Activated CD8-positive, alpha-beta memory T cell treated with anti-CD3 and anti-CD28 coated beads, Interleukin-2, amount 50 U/mL, for 1 hour (primary cell): ENCODE measurements around the gene RTN1.
"Not testable (repeated sequence)": the region's sequence is repeated elsewhere in the genome, so short reads cannot be mapped to it uniquely, and the experiment has no call there.

ENCODE experiments used
- DNase-seq: peaks from one replicate; pipeline ENCODE4 v3.0.0-alpha.2; 2020; ENCODE audit errors: extremely low read depth

Gene RTN1

DNA sequence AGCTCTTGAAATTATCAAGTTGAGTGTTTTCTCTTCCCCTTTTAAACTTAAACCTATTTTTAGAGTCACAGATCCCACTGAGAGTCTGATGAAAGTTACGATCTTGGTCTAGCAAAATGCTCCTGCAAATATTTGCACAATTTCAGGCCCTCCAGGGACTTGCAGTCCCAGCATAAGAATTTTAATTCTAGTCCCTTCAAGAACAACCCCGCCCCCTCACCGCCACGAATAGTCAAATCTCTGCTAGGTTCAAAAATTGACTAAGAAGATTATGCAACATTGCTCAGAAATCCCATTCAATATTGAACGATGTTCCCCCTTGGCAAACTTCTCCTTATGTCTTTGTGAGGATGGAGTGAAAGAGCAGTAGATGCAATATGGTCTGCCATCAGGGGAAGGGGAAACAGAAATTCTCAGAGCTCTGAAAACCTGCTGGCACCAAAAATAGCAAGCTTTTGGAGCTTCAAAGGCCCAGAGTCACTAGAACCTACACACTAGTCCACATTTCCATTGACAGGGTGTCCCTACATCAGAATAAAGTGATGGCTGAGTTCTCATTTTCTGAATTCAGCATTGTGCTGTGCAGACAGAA lies 166.4 kb downstream of the RTN1 start:
- no peak for DNase-seq

DNA sequence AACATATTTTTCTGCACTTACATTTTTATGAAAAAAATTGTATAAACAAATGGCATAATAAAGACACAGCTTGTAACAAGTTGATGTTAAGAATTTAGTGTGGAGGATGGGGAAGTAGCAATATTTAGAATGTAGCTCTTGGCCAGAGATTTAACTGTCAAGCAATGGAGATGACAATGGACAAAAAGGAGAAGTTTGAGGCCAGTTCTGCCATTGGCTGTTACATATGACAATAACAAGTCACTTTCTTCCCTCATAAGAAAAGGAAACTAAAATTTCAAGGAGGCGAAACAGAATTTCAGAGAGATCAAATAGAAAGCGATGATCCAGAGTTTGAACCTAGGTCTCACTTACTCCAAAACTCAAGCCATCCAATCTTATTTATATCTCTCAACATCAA lies 171.1 kb downstream of the RTN1 start:
- no peak for DNase-seq

DNA sequence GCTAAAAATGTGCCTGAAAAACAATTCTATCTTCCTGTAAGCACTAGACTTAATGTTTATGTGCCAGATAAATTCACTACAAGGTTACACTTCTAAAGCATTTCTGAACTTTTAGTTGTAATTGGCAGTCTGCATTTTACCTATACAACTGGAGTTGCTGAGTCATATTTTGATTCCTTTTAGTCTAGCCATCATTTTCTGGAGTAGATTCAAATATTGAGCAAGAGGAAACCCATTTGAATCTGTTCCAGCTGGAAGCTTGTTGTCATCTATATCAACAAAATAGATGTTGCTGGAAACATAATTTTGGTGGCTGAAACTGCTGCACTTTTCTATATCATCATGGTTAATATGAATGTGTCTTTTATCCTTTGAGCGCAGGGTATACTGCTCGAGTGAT lies 171.8 kb downstream of the RTN1 start:
- no peak for DNase-seq

DNA sequence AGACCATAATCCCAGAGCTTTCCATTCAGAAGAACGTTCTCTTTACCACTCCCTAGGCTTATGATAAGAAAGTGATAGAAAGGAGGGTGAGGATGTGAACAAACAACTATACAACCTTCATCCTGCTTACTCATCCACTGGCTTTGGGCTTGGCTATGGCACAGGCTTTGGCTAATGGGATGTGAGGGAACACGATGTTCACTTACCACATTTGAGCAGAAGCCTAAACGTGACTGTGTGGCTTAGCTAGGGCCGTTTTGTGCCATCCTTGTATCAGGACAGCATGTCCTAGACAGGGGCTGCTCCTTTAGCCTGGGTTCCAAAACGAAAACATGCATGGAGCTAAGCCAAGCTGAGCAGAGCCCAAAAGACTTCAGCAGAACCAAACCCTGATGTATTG lies 175.4 kb downstream of the RTN1 start:
- no peak for DNase-seq

DNA sequence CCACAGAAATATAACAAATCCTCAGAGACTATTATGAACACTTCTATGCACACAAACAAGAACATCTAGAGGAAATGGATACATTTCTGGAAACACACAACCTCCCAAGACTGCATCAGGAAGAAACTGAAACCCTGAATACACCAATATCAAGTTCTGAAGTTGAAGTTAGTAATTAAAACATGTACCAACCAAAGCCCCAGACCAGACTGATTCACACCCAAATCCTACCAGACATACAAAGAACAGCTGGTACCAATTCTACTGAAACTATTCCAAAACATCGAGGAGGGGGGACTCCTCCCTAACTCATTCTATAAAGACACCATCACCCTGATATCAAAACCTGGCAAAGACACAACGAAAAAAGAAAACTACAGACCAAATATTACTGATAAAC lies 179.3 kb downstream of the RTN1 start:
- DNase-seq: no peak

DNA sequence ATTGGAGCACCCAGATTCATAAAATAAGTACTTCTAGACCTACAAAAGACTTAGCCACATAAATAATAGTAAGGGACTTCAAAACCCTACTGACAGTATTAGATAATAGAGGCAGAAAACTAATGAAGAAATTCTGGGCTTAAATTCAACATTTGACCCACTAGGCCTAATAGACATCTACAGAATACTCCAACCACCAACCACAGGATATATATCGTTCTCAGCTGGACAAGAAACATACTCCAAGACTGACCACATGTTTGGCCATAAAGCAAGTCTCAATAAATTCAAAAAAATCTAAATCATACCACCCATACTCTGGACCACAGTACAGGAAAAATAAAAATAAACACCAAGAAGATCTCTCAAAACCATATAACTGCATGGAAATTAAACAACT lies 180.2 kb downstream of the RTN1 start:
- DNase-seq: no peak

DNA sequence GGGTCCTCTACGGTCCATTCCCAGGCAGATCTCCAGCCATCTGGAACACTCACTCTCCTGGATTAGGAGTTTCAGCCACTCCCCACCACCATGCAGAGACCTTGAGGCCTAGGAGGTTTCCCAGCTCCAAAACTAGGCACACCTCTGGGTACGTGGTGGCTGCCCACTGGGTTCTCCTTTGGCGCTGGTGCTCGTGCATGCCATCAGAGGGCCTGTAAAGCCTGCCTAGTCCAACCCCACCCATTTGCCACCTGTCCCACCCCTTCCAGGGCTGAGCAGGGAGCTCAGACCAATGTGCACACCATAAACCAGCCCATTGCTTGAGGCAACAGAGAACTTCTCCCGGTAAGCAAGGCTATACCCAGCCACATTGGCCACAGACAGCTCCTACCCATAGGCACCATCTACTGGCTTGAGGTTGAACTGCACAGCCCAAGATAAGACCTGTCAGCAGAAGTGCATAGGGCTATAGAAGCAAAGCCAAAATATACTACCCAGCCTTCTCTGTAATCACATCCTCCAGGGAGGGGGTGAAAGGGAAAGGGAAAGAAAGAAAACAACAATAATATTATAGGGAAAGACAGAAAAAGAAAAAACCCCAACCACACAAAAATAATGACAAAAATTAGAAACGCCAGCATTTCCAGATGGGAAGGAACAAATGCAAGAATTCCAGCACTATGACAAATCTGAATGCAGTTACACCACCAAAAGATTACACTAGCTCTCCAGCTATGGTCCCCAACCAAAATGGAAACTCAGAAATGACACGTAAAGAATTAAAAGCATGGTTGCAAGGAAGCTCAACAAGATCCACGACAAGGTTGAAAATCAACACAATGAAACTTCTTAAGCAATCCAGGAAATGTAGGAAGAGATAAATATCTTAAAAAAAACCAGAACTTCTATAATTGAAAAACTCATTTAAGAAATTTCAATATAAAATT lies 182.1 kb downstream of the RTN1 start:
- DNase-seq: no peak

DNA sequence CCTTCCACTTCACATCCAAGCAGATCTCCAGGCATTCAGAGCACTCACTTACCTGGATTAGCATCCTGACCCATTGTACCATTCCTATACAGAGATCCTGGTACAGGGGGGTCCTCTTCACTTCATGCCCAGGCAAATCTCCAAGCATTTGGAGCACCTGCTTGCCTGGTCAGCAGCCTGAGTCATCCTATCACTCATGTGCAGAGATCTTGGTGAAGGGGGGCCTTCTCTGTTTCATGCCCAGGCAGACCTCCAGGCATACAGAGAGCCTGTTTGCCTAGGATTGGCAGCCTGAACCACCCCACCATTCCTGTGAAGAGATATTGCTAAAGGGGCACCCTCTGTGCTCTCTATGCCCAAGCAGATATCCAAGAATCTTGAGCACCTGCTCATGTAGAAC lies 182.9 kb downstream of the RTN1 start:
- DNase-seq: no peak

DNA sequence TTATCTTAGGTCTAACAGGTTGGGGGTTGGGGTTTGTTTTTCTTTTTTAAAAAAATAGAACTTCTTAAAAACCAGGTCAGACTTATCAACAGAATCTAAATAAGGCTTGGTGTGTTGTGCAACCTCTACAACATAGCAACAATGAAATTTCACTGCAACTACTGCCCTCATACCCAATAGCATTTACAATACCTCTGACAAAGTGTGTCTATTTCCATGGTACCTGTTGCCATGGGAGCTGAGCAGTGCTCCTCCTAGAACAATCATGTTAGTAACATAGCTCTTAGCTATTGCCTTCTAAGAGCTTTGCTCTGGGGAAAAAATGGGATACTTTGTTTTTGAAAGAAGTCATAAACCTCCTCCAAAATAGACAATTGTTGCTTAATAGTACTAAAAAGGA lies 190.7 kb downstream of the RTN1 start:
- DNase-seq: no peak

DNA sequence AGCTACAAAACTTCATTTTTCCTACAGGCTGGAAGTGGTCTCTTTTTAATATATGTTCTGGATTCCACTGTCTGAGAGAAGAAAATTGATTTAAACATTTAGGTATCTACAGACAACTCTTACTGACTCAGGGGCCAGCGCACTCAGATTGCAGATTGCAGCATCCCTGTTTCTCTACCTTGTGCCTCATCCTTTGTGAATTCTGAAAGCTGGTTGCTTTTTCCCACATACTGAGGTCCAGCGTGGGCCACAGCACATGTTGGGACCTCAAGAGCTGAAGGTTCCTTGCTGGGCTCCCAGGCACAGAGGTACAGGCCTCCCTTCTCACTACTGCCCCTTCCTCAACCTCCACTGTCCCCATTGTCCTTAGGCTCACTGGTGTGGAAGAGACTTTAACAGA lies 192.2 kb downstream of the RTN1 start:
- no peak for DNase-seq

DNA sequence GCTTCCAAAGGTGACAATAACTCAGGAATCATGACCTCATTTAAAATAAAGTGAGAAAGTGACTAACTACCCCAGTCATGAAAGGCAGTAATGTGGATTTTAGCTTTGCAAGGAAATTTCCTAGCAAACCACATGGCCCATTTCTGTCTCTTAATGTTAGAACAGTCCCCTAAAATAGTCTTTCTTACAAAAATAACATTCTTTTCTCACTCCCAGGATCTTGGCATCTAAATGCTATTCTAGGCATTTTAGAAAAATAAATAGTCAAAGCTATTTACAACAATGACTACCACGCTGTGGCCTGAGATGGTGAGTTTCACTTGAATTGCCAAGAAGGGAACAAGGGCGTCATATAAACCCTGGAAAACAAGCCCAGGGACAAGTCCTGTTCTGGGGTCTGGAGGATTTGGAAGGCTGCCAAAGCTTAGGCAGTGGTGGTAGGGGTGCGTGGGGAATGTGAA lies 192.8 kb downstream of the RTN1 start:
- DNase-seq: no peak

DNA sequence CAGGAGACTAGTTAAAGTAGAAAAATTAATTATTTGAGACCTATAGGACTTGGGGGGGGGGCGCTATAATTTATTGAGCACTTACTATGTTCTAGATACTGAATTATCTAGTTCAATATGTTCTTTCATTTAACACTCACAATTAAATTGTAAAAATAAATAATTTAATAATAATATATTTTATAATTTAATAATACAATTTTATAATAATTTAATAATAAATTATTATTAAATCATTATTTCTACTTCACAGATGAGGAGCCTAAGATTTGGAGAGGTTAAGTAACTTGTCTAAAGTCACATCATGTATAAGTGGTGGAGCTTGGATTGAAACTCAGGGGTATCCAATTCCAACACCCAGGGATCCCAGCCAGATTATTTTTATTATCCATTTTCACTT lies 195.2 kb downstream of the RTN1 start:
- no peak for DNase-seq

DNA sequence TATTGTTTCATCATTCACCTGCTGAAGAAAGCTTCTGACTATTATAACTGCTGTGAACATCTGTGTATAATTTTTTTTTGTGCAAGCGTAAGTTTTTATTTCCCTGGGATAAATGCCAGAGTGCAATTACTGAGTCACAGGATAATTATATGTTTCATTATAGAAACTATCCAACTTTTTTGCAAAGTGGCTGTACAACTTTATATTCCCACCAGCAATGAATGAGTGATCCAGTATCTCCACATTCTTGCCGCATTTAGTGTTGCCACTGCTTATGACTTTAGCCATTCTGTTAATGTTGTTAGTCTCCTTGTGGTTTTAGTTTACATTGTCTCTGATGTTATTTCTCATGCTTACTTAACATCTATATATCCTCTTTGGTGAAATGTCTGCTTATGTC lies 205.8 kb downstream of the RTN1 start:
- no peak for DNase-seq

DNA sequence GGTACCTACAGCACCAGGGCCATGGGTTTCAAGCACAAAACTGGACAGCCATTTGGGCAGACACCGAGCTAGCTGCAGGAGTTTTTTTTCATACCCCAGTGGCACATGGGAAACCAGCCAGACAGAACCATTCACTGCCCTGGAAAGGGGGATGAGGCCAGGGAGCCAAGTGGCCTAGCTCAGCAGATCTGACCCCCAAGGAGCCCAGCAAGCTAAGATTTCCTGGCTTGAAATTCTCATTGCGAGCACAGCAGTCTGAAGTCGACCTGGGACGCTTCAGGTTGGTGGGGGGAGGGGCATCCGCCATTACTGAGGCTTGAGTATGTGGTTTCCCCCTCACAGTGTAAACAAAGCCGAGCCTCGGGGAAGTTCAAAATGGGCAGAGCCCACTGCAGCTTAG lies 212.8 kb downstream of the RTN1 start:
- no peak for DNase-seq

DNA sequence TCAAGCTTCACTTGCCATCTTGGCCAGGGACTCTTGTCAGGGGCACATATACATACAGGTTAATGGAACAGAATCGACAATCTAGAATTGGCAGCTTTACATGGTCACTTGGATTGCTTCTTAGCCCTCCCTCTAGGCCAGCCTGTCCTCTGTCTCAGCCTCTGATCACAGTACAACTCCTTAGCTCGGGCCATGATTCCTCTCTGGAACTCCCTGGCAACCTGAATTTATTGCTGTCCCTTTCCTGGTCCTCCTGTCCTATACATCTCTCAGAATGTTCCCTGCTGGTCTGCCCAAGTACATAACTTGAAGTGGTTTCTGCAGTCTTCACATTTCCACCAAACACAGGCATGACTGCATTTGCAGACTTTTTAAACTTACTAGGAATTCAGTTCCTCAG lies 214.1 kb downstream of the RTN1 start:
- no peak for DNase-seq

DNA sequence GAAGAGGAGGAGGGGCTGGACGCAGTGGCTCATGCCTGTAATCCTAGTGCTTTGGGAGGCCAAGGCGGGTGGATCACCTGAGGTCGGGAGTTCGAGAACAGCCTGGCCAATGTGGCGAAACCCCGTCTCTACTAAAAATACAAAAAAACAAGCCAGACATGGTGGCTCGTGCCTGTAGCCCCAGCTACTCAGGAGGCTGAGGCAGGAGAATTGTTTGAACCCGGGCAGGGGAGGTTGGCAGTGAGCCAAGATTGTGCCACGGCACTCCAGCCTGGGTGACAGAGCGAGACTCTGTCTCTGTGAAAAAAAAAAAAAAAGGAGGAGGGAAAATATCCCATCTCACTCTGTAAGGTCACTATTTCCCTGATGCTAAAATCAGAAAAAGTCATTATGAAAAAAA lies 216.4 kb downstream of the RTN1 start:
- not testable (repeated sequence) for DNase-seq

DNA sequence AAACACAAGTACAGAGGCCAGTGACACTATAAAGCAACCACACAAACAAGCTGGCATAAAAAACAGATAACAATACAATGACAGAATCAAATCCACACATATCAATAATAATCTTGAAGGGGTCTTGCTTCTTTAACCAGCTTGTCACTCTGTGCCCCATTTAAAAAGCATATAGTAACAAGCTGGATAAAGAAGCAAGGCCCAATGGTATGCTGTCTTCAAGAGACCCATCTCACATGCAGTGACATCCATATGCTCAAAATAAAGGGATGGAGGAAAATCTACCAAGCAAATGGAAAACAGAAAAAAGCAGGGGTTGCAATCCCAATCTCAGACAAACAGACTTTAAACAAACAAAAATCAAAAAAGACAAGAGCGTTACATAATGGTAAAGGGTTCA lies 223.7 kb downstream of the RTN1 start:
- not testable (repeated sequence) for DNase-seq

DNA sequence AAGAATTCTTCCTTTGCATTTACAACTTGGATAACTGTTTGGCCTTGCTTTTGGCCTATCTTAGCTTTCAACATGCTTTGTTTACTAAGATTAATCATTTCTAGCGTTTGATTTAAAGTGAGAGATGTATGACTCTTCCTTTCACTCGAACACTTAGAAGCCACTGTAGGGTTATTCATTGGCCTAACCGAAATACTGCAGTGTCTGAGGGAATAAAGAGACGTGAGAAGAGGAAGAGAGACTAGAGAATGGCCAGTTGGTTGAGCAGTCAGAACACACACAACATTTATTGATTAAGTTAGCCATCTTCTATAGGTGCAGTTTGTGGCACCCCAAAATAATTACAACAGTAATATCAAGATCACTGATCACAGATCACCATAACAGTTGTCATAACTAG lies 231.7 kb downstream of the RTN1 start:
- DNase-seq: no peak

DNA sequence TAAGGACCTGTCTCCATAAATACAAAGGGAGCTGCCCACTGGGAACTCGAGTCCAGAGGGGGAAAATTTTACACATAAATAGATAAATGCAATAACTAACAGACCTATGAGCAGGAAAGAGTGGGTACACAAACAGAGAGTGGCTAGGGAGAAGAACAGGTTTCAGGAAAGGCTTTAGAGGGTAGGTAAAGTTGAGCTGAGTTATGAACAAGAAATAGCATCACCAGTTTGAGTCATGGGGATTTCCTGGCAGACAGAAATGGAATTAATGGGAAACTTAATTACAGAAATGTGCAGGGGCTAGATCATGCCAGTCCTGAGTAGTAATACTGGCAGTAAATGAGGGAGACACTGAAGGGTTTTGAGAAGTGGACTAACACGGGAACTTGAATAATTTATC lies 236.0 kb downstream of the RTN1 start:
- DNase-seq: no peak

DNA sequence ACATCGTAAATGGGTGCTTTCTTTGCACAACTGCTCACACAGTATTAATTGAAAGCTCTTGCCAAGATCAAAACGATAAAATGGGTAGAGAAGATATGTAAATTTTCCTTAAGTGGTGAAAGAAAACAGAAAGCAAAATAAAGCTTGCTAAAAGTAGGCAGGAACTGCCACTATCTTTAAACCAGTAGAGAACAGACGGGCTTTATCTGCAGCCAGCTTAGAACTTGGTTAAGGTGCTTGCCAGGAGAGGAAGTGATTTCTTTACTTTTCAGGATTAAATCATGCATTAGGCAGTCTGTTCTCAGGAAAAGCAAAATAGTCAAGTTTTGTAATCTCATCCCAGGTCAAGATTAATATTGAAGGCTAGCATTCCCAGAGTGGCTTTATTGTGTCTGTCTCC lies 237.1 kb downstream of the RTN1 start:
- DNase-seq: no peak

DNA sequence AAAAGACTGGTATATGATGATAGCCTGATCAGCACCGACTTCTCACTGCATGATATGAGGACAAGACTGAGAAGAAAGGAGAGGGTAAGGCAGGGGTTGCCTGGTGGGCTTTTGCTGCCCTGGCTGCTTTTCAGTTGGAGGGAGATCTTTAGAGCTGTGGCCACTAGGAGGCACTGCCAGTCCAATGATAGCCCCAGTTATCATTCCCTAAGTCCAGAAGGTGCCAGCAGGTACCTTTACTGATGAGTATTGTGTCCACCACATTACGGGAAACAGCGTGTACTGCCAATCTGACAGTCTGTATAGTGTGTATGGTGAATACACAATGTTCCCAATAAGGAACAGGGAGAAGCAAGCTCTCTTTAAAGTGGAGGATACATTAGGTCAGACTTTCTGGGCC lies 238.2 kb downstream of the RTN1 start:
- DNase-seq: no peak

DNA sequence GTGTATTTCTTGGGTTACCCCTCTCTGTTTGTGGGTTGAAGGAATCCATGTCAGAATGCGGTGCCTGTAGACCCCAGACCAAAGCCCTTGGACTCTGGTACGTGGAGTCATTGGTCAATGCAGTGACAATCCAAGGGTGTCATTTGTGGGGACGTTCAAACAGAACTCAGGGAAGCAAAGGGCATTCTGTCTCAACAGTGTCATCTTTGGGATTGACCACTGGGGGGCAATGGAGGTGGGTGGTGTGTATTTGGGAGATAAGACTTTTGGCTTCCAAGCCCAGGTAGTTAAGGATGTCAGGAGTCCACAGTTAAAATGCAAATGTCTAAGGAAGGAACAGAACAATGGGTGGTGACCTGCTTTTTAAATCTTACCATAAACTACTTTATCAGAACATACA lies 239.3 kb downstream of the RTN1 start:
- DNase-seq: no peak

DNA sequence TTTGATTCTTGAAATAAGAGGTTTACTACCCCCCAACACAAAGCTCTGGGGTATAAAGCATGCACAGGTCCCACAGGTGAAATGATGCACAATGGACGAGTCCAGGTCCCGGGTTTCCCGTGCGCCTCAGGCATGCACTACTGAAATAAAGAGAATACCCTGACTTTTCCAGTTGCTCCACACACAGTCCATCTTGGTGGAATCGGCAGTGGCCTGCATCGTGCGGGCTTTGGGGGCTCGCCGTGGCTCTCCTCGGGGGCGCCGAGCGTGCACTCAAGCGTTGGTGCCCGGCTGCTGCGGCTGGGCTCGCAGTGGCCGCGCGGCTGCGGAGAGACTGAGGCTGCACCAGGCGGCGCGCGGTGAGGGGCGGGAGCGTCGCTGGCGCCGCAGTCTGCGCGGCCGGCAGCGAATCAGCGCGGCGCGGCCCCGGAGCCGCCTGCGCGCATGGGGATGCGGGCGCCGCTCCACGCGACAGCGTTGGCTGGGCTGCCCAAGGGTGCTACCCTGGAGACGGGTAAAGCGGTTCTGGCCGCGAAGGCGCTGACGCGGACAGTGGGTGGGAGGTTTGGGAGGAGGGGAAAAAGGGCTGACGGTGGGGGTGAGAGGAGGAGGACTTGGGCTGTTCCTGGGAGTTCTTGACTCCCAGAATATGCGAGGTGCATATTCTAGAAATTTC lies 240.2 kb downstream of the RTN1 start:
- no peak for DNase-seq
